D341Med (cell line): Measurements from ENCODE around the gene SLC35F3.
"Not testable (repeated sequence)": the region's sequence is repeated elsewhere in the genome, so short reads cannot be mapped to it uniquely, and the experiment has no call there.

Source experiments
- DNase-seq: peaks from one replicate; pipeline ENCODE4 v3.0.0; 2012; ENCODE audit warnings: low spot score

Gene SLC35F3

DNA sequence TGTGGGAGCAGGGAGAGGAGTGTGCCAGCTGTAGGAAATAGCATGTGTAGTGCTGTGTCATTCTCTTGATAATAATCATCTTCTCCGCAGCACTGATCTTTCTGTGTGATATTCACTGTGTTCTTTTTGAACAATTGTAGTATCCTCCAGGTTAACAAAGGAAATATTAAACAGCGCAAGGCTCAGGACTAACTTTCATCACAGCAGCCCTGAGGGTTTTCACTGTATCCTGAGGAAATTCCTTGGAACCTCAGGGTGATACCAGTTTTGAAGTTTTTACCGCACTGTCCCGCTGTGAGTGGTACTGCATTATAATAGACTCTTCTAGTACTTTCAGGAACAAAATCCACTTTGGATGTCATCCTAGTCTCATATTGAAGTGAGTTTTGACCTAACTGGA is 240.4 kb downstream of the SLC35F3 start:
- no peak for DNase-seq

DNA sequence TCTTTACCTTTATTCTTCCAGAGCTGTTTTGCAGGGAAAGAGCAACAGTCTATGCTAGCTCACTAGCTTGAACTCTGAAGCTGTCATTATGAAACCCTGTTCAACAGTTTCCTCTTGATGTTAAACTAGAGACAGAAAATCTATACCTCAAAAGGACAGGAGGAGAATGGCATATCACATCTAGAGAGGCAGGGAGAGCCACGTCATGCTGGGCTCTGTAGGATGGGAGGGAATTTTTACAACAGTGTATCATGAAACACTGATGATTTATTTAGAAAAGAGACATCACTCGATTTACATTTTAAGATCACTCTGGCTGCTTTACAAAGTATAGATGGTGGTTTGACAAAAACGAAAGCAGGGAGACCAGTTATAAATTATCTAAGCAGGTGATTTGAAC is 243.9 kb downstream of the SLC35F3 start:
- DNase-seq = no peak

DNA sequence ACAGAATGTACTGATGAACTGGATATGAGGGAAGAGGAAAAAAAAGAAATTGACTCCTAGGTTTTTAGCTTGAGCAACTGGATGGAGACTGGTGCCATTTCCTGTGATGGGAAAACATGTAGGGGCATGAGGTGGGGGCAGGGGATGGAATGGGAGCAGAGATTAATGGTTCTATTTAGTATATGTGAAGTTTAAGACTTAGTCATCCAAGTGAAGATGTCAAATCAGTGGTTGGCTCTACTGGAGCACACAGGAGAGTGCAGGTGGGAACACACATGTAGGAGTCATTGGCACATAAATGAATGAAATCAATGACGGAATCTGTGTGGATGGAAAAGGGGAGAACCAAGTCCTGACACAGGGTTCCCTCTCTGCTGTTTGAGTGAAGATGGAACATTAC is 244.3 kb downstream of the SLC35F3 start:
- no peak for DNase-seq

DNA sequence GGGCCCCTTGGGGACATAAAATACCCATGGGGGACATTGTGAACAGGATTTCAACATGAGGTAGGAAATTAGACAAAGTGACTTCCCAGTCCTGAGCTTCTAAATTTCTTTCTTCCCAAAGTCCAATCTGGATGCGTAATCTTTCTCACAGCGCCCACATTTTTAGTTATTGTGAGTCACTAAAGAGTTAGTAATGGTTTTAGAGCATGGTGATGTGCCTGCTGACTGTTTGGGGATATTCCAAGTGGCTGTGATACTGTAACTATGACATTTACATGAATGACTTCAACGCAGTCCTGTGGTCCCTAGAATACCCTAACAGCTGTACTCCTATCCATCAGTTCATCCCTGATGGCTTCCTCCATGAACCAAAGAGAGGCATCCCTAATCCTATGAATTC is 244.7 kb downstream of the SLC35F3 start:
- DNase-seq = no peak

DNA sequence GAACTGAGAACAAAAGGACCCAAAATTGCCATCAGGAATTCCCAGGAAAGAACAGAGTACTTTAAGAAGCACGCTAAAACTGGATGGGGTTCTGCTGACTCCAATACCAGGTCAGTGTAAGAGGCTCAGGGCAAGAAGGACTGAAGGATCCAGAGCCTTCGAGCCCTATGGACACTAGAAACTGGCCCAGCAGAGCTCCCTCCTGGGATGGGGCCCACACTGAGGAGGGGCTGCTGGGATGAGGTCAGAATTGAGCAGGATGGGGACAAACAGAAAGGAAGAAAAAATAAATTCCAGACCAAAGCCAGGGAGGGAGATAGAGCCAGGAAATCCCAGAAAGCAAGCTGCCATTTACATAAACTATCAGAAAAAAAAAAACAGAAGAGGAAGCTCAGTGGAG is 246.4 kb downstream of the SLC35F3 start:
- no peak for DNase-seq

DNA sequence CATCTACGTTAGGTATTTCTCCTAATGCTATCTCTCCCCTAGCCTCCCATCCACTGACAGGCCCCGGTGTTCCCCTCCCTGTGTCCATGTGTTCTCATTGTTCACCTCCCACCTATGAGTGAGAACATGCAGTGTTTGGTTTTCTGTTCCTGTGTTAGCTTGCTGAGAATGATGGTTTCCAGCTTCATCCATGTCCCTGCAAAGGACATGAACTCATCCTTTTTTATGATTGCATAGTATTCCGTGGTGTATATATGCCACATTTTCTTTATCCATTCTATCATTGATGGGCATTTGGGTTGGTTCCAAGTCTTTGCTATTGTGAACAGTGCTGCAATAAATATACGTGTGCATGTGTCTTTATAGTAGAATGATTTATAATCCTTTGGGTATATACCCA is 247.9 kb downstream of the SLC35F3 start:
- DNase-seq = not testable (repeated sequence)

DNA sequence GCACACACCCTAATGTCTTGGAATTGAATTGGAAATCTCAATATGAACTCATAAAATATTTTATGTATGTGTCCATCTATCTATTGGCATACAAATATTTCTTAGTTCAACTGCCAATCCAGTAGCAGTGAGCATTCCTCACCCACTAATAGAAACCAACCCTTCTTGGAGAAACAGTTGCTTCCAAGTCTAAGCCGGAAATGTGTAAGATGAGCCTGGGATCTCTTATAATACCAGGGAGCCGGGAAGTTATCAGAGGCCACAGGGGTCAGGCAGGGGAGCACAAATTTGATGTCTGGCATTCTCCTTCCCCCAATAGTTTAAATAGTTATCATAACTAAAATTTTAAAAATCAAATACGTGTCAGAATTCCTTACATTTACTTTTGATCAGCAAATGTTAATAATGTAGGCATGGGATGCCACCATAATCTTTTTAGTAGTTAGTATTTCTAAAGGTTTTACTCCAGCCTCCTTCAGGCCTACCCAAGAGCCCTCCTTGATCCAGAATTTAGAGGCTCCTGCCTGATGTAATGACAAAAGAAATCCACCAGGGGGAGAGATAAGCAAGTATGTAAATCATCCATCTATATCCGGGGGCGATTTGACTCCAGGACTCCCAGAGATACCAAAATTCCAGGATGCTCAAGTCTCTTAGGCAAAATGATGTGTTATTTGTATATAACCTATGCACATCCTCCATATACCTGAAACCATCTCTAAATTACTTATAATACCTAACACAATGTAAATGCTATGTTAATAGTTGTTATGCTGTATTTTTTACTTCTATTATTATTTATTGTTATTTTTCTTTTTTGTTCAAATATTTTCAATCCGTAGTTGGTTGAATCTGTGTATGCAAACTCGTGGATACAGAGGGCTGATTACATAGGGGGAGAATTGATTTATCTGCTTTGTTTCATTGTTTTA is 250.1 kb downstream of the SLC35F3 start:
- DNase-seq = peak; percentile 78

DNA sequence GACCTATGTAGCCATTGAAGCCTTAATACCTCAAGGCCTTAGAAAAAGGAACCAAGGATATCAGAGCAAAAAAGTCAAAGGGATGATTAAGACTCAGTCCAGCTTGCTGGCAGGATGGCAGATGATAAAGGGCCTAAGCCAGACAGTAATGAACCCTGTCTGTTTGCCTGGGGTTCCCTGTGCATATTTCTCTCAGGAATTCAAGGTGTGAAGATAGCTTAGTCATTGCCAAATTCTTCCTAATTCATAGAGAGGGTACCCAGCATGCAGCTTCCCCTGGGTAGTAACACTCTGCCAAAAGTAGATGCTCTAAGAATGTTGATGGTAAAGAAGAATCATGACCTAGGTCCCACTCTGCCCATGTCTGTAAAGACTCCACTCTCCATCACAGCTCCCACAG is 258.2 kb downstream of the SLC35F3 start:
- no peak for DNase-seq

DNA sequence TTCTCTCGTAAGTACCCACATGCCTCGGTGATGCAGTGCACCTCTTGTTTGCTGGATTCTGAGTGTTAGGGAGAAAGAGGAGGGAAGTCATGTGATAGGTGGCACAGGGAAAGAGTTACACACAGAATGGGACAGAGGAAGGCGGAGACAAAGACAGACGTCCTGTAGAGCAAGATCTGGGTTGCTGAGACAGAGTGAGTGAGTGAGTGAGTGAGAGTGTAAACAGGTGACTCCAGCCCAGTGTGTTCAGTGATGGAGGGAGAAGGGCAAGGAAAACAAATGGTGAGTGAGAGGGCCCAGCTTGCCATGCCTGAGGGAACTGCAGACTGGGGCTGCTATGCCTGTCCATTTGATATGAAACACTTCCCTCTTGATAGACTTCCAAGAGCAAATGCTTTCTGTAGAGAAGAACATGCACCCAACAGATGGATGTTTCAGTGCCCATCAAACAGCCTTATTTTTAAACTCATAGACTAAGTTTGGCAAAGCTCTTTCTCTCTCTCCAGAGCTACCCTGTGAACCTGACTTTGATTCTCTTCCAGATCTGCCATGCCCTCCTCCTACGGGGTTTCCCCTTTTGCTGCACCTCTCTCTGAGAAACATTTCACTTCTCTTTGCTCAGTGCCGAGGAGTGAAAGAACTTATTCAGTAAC is 258.9 kb downstream of the SLC35F3 start:
- DNase-seq = no peak

DNA sequence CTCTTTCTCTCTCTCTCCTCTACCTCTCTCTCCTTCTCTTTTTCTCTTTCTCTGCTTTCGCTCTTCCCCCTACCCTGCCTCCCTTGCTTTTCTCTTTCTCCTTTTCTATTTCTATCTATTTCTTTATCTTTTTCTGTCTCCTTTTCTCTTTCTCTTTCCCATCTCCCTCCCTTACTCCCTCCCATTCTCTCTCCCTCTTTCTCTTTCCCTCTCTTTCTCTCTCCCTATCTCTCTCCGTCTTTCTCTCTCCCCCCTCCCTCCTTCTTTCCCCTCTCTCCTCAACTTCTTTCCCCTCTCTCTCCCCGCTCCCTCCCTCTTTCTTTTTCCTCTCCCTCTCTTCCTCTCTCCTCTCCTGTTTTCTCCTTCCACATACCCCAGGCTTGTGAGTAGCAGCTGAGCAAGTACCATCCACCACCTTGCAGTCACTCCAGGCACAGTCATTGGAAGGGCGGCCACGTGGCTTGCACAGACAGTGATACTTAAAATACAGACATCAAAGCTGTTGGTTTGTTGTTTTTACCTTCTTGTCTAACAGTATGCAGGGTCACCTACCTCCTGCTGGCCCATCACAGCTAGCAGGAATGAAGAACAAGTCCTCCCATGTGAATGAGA is 259.7 kb downstream of the SLC35F3 start:
- DNase-seq = no peak

DNA sequence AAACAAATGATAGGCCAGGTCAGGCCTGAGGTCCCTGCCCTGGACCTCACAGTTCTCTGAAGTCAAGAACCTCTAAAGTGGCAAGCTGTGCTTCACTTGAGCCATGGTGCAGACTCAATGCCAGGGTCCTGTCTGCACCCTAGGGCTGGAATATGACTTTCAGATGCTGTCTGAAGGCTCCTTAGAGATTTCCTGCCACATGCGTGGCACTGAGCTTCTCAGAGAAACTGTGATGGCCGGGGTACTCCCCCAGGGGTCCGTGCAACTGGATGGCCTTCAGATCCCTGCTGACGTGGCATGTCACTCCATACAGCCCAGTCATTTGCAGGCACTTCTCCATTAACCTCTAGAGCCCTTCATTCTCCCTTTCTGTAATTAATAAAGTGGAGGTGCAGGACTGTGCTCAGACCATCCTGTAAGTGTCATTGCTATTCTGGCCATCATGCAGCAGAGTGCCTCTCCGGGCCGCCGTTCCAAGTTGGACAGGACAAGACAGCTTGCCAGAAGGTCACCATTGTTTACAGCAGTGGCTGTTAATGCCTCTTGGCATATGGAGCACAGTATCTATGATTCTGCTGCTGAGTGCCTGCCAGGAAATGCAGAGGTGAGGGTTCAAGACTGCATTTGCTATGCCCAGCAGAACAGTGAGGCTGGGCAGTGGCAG is 263.7 kb downstream of the SLC35F3 start:
- DNase-seq = no peak

DNA sequence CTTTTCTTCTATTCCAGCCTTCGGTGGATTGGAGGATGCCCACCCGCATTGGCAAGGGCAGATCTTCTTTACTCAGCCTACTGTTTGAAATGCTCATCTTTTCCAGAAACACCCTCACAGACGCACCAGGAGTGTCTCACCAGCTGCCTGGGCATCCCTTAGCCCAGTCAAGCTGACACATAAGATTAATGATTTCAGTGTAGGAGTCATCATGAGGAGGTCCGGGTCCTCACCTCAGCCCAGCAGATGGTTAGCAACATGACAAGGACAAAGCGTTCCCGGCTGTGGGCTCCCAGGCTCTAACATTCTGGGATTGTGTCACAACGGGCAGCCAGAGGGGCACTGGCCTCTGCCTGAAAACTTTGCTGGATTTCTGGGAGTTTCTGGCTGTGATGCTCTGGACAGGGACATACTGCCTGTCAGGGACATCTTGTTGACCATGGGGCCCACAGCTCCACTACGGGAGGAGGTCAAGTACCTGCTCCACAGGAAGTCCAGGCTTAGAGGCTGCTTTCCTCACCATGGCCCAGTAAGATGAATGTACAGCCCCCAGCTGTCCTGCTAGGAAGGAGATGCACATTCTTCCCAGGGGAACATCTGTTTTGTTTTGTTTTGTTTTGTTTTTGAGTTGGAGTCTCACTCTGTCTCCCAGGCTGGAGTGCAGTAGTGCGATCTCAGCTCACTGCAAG is 264.8 kb downstream of the SLC35F3 start:
- DNase-seq = no peak

DNA sequence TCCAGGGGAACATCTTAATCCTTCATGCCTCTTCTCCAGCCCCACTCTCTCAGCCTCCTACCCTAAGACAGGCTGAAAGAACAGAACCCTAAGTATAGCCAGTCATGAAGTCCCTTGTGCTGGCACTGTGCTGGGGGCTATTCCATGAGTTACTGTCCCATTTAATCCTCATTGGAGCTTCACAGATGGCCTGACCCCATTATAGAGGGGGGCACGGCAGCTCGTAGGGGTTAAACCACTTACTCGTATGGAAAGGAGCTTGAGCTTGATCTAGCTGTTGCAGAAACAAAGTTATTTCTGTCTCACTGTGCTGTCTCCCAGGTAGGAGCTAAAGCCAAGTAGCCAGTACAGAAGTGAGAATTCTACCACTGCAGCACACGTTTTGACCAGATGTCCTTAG is 265.6 kb downstream of the SLC35F3 start:
- DNase-seq = no peak

DNA sequence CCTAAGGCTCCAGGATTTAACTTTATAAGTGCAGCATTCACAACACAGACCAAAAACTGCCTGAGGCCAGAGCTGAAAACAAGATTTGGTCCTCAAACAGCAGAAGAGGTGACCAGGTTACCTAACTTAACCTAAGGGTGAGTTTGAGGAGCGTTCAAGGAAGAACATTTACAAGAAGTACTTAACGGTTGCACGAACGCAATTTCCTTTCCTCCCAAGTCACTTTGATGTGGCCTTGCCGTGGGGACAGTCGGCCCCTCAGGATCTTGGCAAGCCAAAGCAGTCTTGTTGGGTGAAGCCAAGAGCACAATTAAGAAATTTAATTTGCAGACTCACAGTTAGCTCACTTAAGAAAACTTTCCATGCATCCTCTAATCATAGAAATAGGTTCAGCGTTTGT is 266.1 kb downstream of the SLC35F3 start:
- DNase-seq = no peak

DNA sequence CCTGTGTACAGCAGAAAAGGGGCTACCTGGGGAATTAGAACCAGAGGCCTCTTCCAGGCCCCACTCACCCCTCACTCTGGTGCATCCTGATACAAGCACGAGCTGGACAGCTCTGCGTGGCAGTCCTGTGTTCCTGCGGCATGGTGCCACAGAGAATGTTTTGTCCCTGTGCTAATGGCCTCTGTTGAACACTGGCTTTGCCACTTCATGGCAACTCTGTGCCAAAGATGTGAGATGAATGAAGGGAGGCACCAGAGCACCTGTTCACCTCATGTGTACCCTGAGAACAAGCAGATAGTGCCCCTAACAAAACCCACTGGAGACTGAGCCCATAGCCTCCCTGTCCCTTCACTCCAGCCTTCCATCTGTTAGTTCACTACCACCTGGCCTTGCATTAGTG is 269.5 kb downstream of the SLC35F3 start:
- DNase-seq = no peak

DNA sequence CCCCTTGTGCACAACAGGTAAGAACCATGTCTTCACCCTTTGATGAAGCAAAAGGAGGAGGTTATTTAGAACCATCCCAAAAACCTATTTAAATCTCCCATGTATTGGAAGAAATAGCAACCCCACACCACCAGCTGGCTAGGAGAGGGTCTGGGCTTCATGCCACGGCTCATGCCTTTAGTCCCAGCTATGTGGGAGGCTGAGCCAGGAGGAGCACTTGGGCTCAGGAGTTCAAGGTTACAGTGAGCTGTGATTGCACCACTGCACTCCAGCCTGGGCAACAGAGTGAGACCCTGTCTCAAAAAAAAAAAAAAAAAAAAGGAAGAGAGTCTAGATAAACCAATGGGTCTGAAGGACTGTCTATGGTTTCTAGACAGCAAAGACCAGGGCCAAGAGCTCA is 270.9 kb downstream of the SLC35F3 start:
- no peak for DNase-seq

DNA sequence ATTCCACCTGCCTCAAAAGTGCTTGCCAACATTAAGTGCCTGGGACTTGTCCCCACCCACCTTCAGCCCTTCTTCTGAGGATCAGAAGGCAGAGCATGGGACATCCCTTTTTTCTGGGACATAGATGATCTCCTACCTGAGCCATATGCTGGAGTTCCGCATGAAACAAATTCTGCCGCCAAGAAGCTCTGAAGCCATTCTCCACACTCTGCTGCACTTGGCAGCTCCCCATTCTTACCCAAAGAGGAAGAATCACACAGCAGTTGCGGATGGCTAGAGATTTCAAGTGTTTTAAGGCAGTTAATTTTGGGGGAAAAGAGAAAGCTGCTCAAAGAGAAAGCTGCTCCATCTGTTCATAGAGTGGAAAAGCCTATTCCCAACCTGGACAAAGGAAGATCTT is 271.5 kb downstream of the SLC35F3 start:
- DNase-seq = no peak

DNA sequence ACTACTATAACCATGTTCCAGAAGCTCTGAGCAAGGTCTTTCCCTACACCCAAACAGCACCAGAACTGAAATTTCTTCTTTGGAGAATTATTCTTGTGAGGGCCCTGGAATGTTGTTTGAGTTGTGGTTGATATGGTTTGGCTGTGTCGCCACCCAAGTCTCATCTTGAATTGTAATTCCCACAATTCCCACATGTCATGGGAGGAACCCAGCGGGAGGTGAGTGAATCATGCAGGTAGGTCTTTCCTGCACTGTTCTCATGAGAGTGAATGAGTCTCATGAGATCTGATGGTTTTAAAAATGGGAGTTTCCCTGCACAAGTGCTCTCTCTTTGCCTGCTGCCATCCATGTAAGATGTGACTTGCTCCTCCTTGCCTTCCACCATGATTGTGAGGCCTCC is 272.4 kb downstream of the SLC35F3 start:
- DNase-seq = not testable (repeated sequence)

DNA sequence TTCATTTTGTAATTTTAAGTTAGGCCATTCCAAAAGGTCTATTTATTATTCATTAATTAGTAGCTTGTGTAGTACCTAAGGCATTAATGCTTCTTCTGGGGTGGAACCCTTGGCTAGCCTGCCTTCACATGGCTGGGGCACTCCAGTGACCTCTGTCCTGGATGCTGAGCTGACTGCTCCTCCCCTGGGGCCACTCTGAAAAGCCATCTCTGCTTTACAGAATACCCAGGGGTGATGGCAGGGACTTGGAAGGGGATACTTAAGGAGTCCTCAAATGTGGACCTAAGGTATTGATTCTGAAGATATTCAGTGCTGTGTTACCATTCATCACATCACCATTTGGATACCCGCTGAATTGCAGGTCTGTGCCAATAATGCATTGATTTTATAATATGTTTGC is 281.0 kb downstream of the SLC35F3 start:
- no peak for DNase-seq

DNA sequence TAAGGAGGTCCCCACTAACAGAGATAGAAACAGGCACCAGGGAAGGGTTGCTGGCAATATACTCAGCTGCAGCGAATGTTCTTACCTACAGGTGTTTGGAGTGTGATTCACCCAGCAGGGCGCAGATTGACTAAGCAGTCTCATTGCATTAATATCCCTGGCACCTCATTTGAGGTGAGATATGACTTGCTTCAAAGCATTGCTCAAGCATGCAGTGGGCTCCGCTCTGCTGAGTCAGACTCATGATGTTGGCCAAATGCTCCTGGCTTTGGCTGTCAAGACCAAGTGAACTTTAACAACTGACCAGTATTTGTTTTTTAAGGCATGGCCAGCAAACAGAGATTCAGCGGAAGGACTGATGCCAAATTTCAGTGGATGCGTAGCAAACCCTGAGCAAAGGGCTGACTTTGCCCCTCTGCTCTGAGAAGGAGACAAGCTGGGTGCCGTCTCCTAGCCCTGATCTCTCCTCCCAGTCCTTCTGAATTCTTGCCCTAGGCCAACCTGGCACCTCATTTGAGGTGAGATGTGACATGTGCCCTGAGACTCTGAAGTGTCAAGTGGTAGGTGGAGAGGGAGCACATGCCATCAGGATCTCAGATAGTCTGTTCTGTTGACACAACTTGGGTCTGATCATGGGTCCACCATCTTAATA is 281.7 kb downstream of the SLC35F3 start:
- DNase-seq = no peak

DNA sequence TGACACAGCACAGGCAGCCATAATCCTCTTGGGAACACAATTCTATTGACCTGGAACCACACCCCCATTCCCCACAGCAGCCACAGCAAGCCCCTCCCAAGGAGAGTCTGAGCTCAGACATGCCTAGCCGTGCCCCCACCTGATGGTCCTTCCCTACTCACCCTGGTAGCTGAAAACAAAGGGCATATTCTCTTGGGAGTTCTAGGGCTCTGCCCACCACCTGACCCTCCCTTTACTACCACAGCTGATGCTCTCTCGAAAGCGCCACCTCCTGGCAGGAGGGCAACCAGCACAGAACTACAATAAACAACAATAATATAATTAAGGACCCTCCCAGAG is 283.9 kb downstream of the SLC35F3 start:
- DNase-seq = no peak

DNA sequence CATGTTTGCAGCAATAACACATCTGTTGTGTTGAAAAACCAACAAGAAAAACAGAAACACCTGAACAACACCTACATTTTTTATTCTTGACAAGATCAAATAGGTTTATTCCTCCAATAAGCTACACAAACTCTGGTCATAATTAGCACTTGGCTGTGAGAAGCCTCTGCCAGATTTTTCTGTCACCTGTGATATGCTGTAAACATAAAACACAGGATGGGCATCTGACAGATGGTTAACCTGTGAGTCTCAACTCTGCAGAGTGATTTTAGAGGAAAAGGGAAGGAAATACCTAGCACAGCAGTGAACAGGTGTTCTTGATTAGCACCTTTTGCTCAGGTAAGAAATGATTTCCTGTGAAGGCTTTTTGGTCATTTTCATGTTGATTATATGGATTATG is 293.4 kb downstream of the SLC35F3 start:
- DNase-seq = no peak
